Liver (tissue), 3 donors: Measurements from ENCODE around the gene SPTBN5.

Experiments
- EGR1 ChIP-seq, 2 donors: IDR thresholded peaks; 2 replicates each; pipeline ENCODE4 v1.6.1; 2016 to 2018; ENCODE audit warnings: antibody characterized with exemption in 2 of 2, low read depth in 2 of 2
- GABPA ChIP-seq, 2 donors: IDR thresholded peaks in 1 of 2; conservative IDR thresholded peaks in 1 of 2; 2 replicates each; pipeline ENCODE4 v1.6.1; 2016; ENCODE audit warnings: antibody characterized with exemption in 2 of 2, mild to moderate bottlenecking in 1 of 2, moderate library complexity in 1 of 2
- JUND ChIP-seq, 2 donors: IDR thresholded peaks; 2 replicates each; pipeline ENCODE4 v1.6.1; 2016; ENCODE audit warnings: antibody characterized with exemption in 2 of 2
- NR2F2 ChIP-seq: IDR thresholded peaks from 2 replicates; pipeline ENCODE4 v1.6.1; 2016; ENCODE audit warnings: antibody characterized with exemption
- RAD21 ChIP-seq, 2 donors: IDR thresholded peaks; 2 replicates each; pipeline ENCODE4 v1.6.1; 2016; ENCODE audit warnings: antibody characterized with exemption in 2 of 2, mild to moderate bottlenecking in 2 of 2
- RXRA ChIP-seq, 2 donors: IDR thresholded peaks; 2 replicates each; pipeline ENCODE4 v1.6.1; 2017 to 2018; ENCODE audit warnings: antibody characterized with exemption in 2 of 2, mild to moderate bottlenecking in 1 of 2
- TAF1 ChIP-seq: conservative IDR thresholded peaks from 2 replicates; pipeline ENCODE4 v1.6.1; 2016; ENCODE audit warnings: antibody characterized with exemption, mild to moderate bottlenecking
- YY1 ChIP-seq: IDR thresholded peaks from 2 replicates; pipeline ENCODE4 v1.6.1; 2016; ENCODE audit warnings: antibody characterized with exemption, mild to moderate bottlenecking
- TF ChIP-seq, protein P1 (sequence below): fragments of 150-350 bp; IDR thresholded peaks from 2 replicates; pipeline ENCODE4 v1.5.1; 2017; ENCODE audit warnings: improper control_type of control experiment, low read depth, low read length; ENCODE audit not compliant: missing input control
- TF ChIP-seq, protein P2 (sequence below): IDR thresholded peaks from 2 replicates; pipeline ENCODE4 v1.6.1; 2016; ENCODE audit warnings: antibody characterized with exemption
- TF ChIP-seq, protein P3 (sequence below): IDR thresholded peaks from 2 replicates; pipeline ENCODE4 v1.6.1; 2016; ENCODE audit warnings: antibody characterized with exemption, mild to moderate bottlenecking
- TF ChIP-seq, protein P4 (sequence below): IDR thresholded peaks from 2 replicates; pipeline ENCODE4 v1.6.1; 2016; ENCODE audit warnings: antibody characterized with exemption
- donor health status: healthy.
- donor health status: healthy.

DNA sequence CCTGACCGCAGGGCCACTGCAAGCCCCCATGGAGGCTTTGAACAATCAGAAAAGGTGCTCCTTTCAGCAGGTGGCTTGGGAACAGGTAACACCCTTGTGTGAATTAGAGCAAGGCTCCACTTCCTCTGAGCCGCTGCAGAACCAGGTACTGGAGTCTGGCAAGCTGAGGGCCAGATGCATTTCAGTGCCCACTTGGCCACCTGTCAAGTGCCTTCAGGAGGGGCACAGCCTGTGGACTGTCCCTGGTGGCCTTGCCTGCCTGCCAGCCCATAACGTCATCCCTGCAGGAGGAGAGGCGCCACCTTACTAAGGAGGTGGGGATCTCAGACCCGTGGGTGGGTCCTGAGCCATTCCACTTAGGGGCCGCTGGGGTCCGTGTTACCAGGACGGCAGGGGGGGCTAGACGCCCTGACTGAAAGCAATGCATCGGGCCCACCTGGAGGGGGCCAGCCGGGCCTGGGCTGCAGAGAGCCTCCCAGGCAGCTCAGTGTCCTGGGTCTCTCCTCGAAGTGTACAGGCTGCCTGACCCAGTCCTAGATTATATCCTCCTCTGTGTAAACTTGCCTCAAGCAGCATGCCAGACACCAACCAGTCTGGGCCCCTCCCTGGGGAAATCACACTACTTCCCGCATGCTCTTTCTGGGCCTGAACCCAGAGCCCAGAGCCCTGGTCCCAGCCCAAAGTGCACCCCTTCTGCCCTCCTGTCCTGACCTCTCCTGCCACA is 16.1 kb downstream of the SPTBN5 start:
- no peak for TF ChIP-seq GABPA (IDR thresholded peaks at IDR 0.05 in 1 of 2, conservative IDR thresholded peaks at IDR 0.05 in 1 of 2)
- TF ChIP-seq, protein P1, sequence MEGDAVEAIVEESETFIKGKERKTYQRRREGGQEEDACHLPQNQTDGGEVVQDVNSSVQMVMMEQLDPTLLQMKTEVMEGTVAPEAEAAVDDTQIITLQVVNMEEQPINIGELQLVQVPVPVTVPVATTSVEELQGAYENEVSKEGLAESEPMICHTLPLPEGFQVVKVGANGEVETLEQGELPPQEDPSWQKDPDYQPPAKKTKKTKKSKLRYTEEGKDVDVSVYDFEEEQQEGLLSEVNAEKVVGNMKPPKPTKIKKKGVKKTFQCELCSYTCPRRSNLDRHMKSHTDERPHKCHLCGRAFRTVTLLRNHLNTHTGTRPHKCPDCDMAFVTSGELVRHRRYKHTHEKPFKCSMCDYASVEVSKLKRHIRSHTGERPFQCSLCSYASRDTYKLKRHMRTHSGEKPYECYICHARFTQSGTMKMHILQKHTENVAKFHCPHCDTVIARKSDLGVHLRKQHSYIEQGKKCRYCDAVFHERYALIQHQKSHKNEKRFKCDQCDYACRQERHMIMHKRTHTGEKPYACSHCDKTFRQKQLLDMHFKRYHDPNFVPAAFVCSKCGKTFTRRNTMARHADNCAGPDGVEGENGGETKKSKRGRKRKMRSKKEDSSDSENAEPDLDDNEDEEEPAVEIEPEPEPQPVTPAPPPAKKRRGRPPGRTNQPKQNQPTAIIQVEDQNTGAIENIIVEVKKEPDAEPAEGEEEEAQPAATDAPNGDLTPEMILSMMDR, result no peak
- TF ChIP-seq TAF1, result no peak
- TF ChIP-seq, protein P2, sequence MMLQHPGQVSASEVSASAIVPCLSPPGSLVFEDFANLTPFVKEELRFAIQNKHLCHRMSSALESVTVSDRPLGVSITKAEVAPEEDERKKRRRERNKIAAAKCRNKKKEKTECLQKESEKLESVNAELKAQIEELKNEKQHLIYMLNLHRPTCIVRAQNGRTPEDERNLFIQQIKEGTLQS, result no peak
- no peak for TF ChIP-seq NR2F2
- TF ChIP-seq, protein P3, sequence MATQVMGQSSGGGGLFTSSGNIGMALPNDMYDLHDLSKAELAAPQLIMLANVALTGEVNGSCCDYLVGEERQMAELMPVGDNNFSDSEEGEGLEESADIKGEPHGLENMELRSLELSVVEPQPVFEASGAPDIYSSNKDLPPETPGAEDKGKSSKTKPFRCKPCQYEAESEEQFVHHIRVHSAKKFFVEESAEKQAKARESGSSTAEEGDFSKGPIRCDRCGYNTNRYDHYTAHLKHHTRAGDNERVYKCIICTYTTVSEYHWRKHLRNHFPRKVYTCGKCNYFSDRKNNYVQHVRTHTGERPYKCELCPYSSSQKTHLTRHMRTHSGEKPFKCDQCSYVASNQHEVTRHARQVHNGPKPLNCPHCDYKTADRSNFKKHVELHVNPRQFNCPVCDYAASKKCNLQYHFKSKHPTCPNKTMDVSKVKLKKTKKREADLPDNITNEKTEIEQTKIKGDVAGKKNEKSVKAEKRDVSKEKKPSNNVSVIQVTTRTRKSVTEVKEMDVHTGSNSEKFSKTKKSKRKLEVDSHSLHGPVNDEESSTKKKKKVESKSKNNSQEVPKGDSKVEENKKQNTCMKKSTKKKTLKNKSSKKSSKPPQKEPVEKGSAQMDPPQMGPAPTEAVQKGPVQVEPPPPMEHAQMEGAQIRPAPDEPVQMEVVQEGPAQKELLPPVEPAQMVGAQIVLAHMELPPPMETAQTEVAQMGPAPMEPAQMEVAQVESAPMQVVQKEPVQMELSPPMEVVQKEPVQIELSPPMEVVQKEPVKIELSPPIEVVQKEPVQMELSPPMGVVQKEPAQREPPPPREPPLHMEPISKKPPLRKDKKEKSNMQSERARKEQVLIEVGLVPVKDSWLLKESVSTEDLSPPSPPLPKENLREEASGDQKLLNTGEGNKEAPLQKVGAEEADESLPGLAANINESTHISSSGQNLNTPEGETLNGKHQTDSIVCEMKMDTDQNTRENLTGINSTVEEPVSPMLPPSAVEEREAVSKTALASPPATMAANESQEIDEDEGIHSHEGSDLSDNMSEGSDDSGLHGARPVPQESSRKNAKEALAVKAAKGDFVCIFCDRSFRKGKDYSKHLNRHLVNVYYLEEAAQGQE, result no peak
- no peak for TF ChIP-seq RAD21 (IDR thresholded peaks at IDR 0.05)
- no peak for TF ChIP-seq YY1
- TF ChIP-seq EGR1 (IDR thresholded peaks at IDR 0.05; ENCODE audit: low read depth in 2 of 2), result no peak
- TF ChIP-seq JUND (IDR thresholded peaks at IDR 0.05), result no peak
- TF ChIP-seq, protein P4, sequence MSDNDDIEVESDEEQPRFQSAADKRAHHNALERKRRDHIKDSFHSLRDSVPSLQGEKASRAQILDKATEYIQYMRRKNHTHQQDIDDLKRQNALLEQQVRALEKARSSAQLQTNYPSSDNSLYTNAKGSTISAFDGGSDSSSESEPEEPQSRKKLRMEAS, result no peak
- TF ChIP-seq RXRA (IDR thresholded peaks at IDR 0.05), result no peak
